ENCODE measurements around the gene BLID.

The BLID gene

DNA sequence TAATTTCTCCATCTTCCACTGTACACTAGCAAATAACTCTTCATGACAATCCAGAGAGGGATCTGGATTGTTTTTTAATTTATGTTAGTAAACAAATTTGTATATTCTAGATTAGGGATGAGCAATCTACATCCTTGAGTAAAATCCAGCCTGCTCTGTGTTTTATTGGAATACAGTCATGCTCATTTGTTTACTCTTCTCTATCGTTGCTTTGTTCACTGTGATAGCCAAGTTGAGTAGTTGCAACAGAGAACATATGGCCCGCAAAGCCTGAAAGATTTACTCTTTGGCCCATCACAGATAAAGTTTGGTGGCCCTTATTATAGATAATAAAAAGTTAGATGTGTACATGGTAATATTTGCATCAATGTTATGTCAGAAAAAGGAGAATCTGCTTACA lies 6.2 kb upstream of the BLID start (continued):
- TF ChIP-seq, protein P1, sequence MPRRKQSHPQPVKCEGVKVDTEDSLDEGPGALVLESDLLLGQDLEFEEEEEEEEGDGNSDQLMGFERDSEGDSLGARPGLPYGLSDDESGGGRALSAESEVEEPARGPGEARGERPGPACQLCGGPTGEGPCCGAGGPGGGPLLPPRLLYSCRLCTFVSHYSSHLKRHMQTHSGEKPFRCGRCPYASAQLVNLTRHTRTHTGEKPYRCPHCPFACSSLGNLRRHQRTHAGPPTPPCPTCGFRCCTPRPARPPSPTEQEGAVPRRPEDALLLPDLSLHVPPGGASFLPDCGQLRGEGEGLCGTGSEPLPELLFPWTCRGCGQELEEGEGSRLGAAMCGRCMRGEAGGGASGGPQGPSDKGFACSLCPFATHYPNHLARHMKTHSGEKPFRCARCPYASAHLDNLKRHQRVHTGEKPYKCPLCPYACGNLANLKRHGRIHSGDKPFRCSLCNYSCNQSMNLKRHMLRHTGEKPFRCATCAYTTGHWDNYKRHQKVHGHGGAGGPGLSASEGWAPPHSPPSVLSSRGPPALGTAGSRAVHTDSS (tag by site-specific recombination; IDR thresholded peaks at IDR 0.05): no peak

DNA sequence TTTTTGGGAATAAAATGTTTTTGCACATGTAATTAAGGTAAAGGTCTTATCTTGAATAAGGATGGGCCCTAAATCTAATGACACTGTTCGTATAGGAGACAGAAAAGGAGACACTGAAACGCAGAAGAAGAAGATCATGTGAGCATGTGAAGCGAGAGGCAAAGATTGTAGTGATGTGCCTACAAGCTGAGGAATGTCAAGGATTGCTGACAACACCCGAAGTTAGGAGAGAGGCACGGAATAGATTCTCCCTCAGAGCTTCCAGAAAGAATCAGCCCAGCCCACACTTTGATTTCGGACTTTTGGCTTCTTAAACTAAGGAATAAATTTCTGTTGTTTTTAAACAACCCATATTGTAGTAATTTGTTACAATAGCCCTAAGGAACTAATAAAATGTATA lies 4.1 kb upstream of the BLID start:
- no peaks in the 10 kb centered on the region for H3K4me1 ChIP-seq (ENCODE audit: control insufficient read depth, insufficient read depth, low read length)
- ChIA-PET CTCF (interaction anchor here (0.7 kb wide), 1 partner anchor 11 kb away, joined by 5 read pairs; no protein-coding TSS in a partner anchor), POLR2A (no interaction called here)
- no peak overlapping the region for H3K4me3 ChIP-seq (ENCODE audit: low read depth, low read length)
- H3K9me3 ChIP-seq (ENCODE audit: control insufficient read depth, insufficient read depth, low read depth, low read length): no peaks in the 10 kb centered on the region
- no peak overlapping the region for H3K27ac ChIP-seq (ENCODE audit: extremely low read depth, low read depth, low read length)
- no peak for TF ChIP-seq ZNF133 (tag by site-specific recombination; IDR thresholded peaks at IDR 0.05)
- TF ChIP-seq ZSCAN30 (tag by site-specific recombination; IDR thresholded peaks at IDR 0.05): no peak
- TF ChIP-seq, protein P2, sequence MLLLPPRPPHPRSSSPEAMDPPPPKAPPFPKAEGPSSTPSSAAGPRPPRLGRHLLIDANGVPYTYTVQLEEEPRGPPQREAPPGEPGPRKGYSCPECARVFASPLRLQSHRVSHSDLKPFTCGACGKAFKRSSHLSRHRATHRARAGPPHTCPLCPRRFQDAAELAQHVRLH (tag by site-specific recombination; IDR thresholded peaks at IDR 0.05): no peak
- TF ChIP-seq ZNF664 (tag by site-specific recombination; IDR thresholded peaks at IDR 0.05): no peak
- no peak for TF ChIP-seq GLI2 (tag by site-specific recombination; IDR thresholded peaks at IDR 0.05; ENCODE audit: borderline replicate concordance, low read depth)
- TF ChIP-seq, protein P3, sequence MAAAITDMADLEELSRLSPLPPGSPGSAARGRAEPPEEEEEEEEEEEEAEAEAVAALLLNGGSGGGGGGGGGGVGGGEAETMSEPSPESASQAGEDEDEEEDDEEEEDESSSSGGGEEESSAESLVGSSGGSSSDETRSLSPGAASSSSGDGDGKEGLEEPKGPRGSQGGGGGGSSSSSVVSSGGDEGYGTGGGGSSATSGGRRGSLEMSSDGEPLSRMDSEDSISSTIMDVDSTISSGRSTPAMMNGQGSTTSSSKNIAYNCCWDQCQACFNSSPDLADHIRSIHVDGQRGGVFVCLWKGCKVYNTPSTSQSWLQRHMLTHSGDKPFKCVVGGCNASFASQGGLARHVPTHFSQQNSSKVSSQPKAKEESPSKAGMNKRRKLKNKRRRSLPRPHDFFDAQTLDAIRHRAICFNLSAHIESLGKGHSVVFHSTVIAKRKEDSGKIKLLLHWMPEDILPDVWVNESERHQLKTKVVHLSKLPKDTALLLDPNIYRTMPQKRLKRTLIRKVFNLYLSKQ (tag by site-specific recombination; IDR thresholded peaks at IDR 0.05; ENCODE audit: borderline replicate concordance): no peak
- TF ChIP-seq ZNF629 (tag by site-specific recombination; IDR thresholded peaks at IDR 0.05): no peak
- no peaks in the 10 kb centered on the region for H3K36me3 ChIP-seq (ENCODE audit: control insufficient read depth in 2 of 2, insufficient read depth in 1 of 2, low read length in 2 of 2)

DNA sequence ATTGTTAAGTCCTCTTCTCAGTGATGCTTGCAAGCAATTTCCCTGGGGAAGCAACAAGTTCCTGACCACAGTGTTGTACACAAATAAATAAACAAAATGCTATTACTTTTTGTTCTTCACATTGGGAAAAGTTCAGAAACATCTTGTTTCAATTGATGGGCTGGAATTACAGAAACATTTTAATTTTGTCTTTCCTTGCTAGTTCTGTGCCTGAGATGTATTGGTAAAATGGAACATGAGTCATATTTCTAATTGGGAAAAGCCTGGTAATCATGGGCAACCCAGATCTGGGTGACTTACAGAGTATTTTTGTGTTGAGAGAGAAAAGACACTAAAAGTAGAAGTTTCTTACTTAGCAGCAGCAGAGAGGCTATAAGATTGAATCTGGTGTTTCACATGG lies 576 bp upstream of the BLID start:
- POLR2A ChIA-PET: no interaction called here
- Histone ChIP-seq H3K4me1 (ENCODE audit: control insufficient read depth, insufficient read depth, low read length) (no peaks in the 10 kb centered on the region), H3K27ac (ENCODE audit: extremely low read depth, low read depth, low read length) (no peak overlapping the region), H3K36me3 (ENCODE audit: control insufficient read depth in 2 of 2, insufficient read depth in 1 of 2, low read length in 2 of 2) (no peaks in the 10 kb centered on the region), H3K4me3 (ENCODE audit: low read depth, low read length) (no peak overlapping the region), H3K9me3 (ENCODE audit: control insufficient read depth, insufficient read depth, low read depth, low read length) (no peaks in the 10 kb centered on the region)
- TF ChIP-seq REPIN1 (tag by site-specific recombination; IDR thresholded peaks at IDR 0.05; ENCODE audit: low read depth) (no peak), SP7 (tag by site-specific recombination; IDR thresholded peaks at IDR 0.05) (no peak), SETDB1 (IDR thresholded peaks at IDR 0.05; ENCODE audit: insufficient read length, low read length) (no peak), ZNF837 (tag by site-specific recombination; IDR thresholded peaks at IDR 0.05) (no peak), ZNF791 (tag by site-specific recombination; IDR thresholded peaks at IDR 0.05) (no peak), ZNF239 (tag by site-specific recombination; IDR thresholded peaks at IDR 0.05) (no peak), KLF1 (tag by site-specific recombination; IDR thresholded peaks at IDR 0.05) (no peak), FEZF1 (tag by site-specific recombination; IDR thresholded peaks at IDR 0.05) (no peak)
- TF ChIP-seq, protein P4, sequence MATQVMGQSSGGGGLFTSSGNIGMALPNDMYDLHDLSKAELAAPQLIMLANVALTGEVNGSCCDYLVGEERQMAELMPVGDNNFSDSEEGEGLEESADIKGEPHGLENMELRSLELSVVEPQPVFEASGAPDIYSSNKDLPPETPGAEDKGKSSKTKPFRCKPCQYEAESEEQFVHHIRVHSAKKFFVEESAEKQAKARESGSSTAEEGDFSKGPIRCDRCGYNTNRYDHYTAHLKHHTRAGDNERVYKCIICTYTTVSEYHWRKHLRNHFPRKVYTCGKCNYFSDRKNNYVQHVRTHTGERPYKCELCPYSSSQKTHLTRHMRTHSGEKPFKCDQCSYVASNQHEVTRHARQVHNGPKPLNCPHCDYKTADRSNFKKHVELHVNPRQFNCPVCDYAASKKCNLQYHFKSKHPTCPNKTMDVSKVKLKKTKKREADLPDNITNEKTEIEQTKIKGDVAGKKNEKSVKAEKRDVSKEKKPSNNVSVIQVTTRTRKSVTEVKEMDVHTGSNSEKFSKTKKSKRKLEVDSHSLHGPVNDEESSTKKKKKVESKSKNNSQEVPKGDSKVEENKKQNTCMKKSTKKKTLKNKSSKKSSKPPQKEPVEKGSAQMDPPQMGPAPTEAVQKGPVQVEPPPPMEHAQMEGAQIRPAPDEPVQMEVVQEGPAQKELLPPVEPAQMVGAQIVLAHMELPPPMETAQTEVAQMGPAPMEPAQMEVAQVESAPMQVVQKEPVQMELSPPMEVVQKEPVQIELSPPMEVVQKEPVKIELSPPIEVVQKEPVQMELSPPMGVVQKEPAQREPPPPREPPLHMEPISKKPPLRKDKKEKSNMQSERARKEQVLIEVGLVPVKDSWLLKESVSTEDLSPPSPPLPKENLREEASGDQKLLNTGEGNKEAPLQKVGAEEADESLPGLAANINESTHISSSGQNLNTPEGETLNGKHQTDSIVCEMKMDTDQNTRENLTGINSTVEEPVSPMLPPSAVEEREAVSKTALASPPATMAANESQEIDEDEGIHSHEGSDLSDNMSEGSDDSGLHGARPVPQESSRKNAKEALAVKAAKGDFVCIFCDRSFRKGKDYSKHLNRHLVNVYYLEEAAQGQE (tag by site-specific recombination; IDR thresholded peaks at IDR 0.05): no peak
- CTCF ChIA-PET: interaction anchor here (0.6 to 4.6 kb wide), 12 partner anchors 9 to 464 kb away, joined by 3 to 25 read pairs (median 4); no protein-coding TSS in a partner anchor
